Activated naive CD4-positive, alpha-beta T cell treated with anti-CD3 and anti-CD28 coated beads, Interleukin-2, amount 50 U/mL, for 16 hours (primary cell): ENCODE measurements around the gene NTM.
"Not testable (repeated sequence)": the region's sequence is repeated elsewhere in the genome, so short reads cannot be mapped to it uniquely, and the experiment has no call there.

Experiments used
- DNase-seq: peaks from one replicate; pipeline ENCODE4 v3.0.0-alpha.2; 2020

Gene NTM

DNA sequence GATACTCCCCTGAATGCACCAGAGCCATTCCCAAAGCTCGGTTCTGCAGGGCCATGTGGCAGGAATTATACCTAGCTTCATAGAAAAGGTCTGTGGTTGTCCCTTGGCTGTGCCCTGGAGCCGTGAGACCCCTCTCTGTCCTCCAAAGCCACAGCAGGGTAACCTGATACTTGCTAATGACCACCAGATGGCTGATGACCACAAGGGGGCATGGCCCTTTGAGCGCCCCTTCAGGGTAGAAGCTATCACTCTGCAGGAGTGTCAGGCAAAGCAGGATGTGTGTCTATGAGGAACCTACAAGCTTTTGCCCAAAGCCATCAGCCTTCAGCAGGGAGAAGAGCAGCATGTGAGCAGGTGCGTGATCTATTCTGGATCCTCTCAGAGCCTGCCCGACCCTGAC is 95.3 kb downstream of the NTM start:
- no peak for DNase-seq

- no peak for DNase-seq
These were observed 97.4 kb downstream of the NTM start for GRCh38 chr11:131467645-131468394.

GRCh38 chr11:131468565-131468964 is 98.2 kb downstream of the NTM start:
- DNase-seq, result no peak

DNA sequence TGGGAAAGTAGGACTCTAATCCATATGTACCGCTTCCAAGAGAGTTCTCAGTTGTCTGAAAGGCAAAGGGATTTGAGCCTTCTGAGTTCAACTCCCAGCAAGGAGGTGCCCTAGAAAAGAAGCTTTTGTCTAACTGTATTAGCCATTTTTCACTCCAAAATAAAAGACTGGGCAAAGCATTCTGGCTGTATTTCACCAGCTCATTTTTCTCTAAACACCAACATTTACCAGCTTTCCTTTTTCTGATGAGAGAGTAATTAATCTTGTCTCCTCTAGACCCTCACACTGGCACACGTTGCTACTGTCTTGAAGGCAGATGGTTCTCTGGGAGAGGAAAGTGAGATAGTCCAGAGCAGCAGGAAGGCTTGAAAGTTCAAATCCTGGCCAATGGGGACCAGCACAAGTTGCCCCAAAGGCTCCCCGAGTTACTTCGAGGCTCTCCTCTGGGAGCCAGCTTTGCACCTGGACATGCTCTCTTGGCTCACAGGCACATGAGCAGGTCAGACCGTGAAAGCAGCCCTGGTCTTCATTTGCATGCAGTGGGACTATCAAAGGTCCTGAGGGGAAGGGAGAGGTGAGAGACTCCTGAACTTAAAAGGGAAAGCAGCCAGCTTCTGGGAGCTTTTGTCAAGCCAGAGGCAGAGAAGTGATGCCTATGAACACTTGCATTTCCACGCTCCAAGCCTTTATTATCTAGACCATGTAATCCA is 100.0 kb downstream of the NTM start:
- no peak for DNase-seq

DNA sequence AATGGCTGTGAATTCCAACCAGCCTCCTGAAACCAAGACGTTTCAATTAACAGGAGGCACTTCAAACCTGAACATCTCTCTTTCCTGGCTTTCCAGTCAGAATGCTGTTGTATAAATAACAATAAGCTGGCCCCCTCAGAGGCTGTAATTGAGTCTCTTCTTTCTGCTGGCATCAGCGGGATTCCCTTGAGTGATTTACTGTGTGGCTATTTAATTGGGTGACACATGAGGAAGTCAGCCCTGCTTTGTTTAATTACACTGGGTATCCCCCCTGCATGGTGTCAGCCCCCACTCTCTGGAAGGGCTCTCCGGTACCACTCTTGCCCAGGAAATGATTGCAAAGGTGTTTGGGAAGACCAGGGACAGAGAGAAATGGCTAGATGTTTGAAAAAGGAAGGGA is 101.6 kb downstream of the NTM start:
- DNase-seq, result no peak

DNA sequence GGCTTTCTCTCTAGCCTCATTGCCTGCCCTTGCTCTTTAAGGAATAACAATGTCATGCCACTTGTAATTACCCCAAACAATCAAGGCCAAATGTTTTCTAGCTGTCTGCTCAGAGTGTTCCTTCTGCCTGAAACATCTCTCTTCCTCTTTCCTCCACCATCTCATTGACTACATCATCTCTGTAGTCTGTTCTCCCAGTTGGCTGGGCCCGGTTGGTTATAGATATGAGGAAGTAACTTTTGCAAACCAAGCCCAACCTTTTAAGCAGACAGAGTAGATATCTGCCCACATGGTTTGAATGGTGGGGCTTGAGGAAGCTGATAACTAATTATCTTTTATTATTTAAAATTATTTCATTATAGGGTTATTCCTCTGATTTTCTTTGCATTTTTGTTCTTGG is 104.5 kb downstream of the NTM start:
- no peak for DNase-seq

- no peak for DNase-seq
These were observed 105.9 kb downstream of the NTM start for GRCh38 chr11:131476266-131476665.

GRCh38 chr11:131478341-131478740 is 107.9 kb downstream of the NTM start:
- DNase-seq, result no peak

- no peak for DNase-seq
These were observed 110.9 kb downstream of the NTM start for GRCh38 chr11:131481303-131481702.

GRCh38 chr11:131481971-131482370 is 111.6 kb downstream of the NTM start:
- DNase-seq, result no peak

- no peak for DNase-seq
These were observed 113.0 kb downstream of the NTM start for GRCh38 chr11:131483453-131483852.

DNA sequence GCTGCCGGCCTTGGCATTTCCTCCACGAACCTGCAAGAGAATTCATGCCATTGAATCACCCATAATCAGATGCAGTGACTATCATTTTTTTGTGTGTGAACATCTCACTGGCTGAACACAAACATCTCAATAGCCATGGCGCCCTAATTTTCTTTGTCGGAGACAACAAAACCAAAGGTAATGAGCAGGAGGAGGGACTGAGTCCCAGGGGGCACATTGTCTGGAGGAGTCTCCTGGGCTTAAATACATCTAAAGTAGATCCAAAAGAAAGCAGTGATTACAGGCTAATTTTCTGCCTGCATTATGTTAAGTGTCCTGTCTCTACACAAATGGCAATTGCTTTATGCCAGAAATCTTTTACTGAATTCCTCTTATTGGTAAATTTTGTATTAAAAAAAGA is 113.5 kb downstream of the NTM start:
- DNase-seq, result no peak

GRCh38 chr11:131486100-131486499 is 115.7 kb downstream of the NTM start:
- no peak for DNase-seq

- no peak for DNase-seq
These were observed 116.7 kb downstream of the NTM start for GRCh38 chr11:131486937-131487635.

DNA sequence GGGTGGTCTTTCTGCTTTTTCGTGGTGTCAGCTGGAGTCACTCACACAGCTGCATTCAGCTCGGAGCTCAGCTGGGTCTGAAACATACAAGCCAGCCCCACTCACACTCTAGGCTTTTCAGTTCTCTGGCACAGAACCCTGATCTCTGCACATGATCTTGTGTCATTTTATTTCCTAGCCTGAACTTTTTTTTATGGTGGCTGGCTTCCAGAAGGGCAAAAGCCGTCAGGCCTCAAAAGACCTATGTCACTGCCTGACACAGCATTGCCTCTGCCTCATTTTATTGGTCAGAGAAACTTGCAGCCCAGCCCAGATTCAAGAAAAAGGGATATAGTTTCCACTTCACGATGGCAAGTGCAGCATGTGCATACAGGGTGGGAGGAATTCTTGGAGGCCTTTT is 117.8 kb downstream of the NTM start:
- DNase-seq, result no peak

- no peak for DNase-seq
These were observed 121.1 kb downstream of the NTM start for GRCh38 chr11:131491503-131491902.

GRCh38 chr11:131495423-131495822 is 125.0 kb downstream of the NTM start:
- no peak for DNase-seq

GRCh38 chr11:131497686-131498085 is 127.3 kb downstream of the NTM start:
- DNase-seq, result not testable (repeated sequence)

- DNase-seq, result no peak
These were observed 128.3 kb downstream of the NTM start for GRCh38 chr11:131498631-131499160.

- DNase-seq, result no peak
These were observed 128.8 kb downstream of the NTM start for GRCh38 chr11:131499199-131499598.

GRCh38 chr11:131503017-131503416 is 132.6 kb downstream of the NTM start:
- DNase-seq, result no peak

- no peak for DNase-seq
These were observed 134.0 kb downstream of the NTM start for GRCh38 chr11:131504199-131504949.

DNA sequence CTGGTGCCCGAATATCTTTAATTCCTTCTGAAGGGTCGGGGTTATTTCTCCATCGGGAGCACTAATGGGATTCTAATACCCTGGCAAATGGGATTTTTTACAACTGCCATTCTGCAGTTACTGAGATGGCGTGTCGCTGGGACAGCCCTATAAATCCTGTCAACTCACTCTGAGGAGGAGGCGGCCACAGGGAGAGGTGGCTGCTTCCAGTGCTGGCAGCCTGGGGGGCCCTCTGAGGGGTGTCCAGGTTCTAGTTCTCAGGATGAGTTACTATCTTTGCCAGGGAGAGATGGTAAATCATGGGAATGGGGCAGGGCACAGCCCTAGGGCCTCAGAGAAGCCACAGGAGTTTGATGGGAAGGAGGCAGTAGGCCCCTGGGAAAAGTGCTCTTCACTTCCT is 135.9 kb downstream of the NTM start:
- no peak for DNase-seq
